Cardiac muscle cell (in vitro differentiated cells and primary cell): ENCODE data around the gene AKIP1. TPM values are rescaled to one million over a fixed set of nuclear protein-coding genes. Genes with fewer than 3 reads are reported as not detected.

Experiments
- DNase-seq, 2 donors: peaks; one replicate each; pipeline versions ENCODE4 v3.0.0 to v3.0.0-alpha.2; 2010 to 2017; ENCODE audit warnings: low read depth in 1 of 2, low spot score in 1 of 2
- H3K27ac ChIP-seq: fragments of 200-600 bp; sonication (generic); 2 replicates; pipeline ENCODE4 v1.5.1; 2016
- H3K27me3 ChIP-seq: fragments of 200-600 bp; sonication (generic); 2 replicates; pipeline ENCODE4 v1.6.0; 2016; ENCODE audit warnings: control low read depth
- H3K36me3 ChIP-seq: fragments of 200-600 bp; sonication (generic); 2 replicates; pipeline ENCODE4 v1.5.1; 2016; ENCODE audit warnings: control low read depth
- H3K4me1 ChIP-seq: fragments of 200-600 bp; sonication (generic); 2 replicates; pipeline ENCODE4 v1.8.1; 2017; ENCODE audit warnings: low read depth, mild to moderate bottlenecking, mixed run types
- H3K4me3 ChIP-seq: fragments of 200-600 bp; sonication (generic); 2 replicates; pipeline ENCODE4 v1.5.1; 2016; ENCODE audit warnings: mild to moderate bottlenecking
- H3K9me3 ChIP-seq: fragments of 200-600 bp; sonication (generic); 2 replicates; pipeline ENCODE4 v1.5.1; 2017; ENCODE audit warnings: low read depth, mild to moderate bottlenecking, control low read depth
- polyA plus RNA-seq: library from polyadenylated mRNA; unstranded; fragments of >200 nt; fragmentation: Nextera tagmentation; extraction: Ambion mirVana; gene quantifications from 2 replicates; pipeline ENCODE4 v1.2.1, GENCODE V29; 2016
- total RNA-seq: library from RNA; depleted of rRNA; stranded (reverse); fragments of >200 nt; gene quantifications from 2 replicates; pipeline ENCODE4 v1.2.3, GENCODE V29; 2016
- TF ChIP-seq, protein P1 (sequence below): IDR thresholded peaks from 2 replicates; pipeline ENCODE4 v1.5.1; 2012; ENCODE audit warnings: low read depth, mild to moderate bottlenecking, low read length

Gene AKIP1
- total and polyA plus RNA-seq, 2 experiments from 2014 or later, result 26.2 to 51.1 TPM

DNA sequence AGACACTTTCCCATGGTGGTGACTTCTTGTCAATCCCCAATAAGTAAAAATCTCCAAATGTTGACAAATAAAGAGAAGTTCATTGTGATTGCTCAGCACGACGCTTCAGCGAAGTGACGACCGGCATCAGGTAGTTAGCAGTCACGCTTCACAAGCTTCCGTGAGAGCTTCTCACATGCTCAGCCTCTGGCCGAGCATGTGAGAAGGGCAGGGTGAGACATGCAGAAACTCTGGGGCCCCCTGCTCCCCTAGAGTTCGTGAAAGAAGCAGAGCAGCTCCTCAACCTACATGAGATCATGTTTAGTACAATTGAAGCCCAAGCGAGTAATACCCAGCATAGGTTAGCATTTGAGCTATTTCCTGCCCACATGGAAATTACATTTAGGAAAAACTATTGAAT lies 26.2 kb downstream of the AKIP1 start:
- H3K9me3 ChIP-seq, result no peaks in the 10 kb centered on the region
- peaks cover 4% of the 10 kb centered on the region for H3K4me1 ChIP-seq
- no peak overlapping the region for H3K4me3 ChIP-seq
- no peak overlapping the region for H3K27ac ChIP-seq
- no peaks in the 10 kb centered on the region for H3K36me3 ChIP-seq
- DNase-seq, result no peak
- no peaks in the 10 kb centered on the region for H3K27me3 ChIP-seq
- TF ChIP-seq, protein P1, sequence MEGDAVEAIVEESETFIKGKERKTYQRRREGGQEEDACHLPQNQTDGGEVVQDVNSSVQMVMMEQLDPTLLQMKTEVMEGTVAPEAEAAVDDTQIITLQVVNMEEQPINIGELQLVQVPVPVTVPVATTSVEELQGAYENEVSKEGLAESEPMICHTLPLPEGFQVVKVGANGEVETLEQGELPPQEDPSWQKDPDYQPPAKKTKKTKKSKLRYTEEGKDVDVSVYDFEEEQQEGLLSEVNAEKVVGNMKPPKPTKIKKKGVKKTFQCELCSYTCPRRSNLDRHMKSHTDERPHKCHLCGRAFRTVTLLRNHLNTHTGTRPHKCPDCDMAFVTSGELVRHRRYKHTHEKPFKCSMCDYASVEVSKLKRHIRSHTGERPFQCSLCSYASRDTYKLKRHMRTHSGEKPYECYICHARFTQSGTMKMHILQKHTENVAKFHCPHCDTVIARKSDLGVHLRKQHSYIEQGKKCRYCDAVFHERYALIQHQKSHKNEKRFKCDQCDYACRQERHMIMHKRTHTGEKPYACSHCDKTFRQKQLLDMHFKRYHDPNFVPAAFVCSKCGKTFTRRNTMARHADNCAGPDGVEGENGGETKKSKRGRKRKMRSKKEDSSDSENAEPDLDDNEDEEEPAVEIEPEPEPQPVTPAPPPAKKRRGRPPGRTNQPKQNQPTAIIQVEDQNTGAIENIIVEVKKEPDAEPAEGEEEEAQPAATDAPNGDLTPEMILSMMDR, result no peak

GRCh38 chr11:8937659-8938058 lies 26.7 kb downstream of the AKIP1 start:
- H3K4me1 ChIP-seq, result peaks cover 4% of the 10 kb centered on the region
- H3K36me3 ChIP-seq, result no peaks in the 10 kb centered on the region
- no peak overlapping the region for H3K4me3 ChIP-seq

GRCh38 chr11:8941341-8942103 lies 30.5 kb downstream of the AKIP1 start:
- H3K27me3 ChIP-seq, result no peaks in the 10 kb centered on the region
- H3K27ac ChIP-seq, result no peak overlapping the region
- no peaks in the 10 kb centered on the region for H3K9me3 ChIP-seq
- no peak for DNase-seq
- H3K36me3 ChIP-seq, result no peaks in the 10 kb centered on the region
- H3K4me1 ChIP-seq, result no peaks in the 10 kb centered on the region
- TF ChIP-seq, protein P1, result no peak
- no peak overlapping the region for H3K4me3 ChIP-seq

More at GRCh38 chr11:8937659-8938058, 26.7 kb downstream of the AKIP1 start:
- TF ChIP-seq, protein P1, result no peak
- Histone ChIP-seq H3K27me3 (no peaks in the 10 kb centered on the region), H3K27ac (no peak overlapping the region), H3K9me3 (no peaks in the 10 kb centered on the region)
- no peak for DNase-seq

DNA sequence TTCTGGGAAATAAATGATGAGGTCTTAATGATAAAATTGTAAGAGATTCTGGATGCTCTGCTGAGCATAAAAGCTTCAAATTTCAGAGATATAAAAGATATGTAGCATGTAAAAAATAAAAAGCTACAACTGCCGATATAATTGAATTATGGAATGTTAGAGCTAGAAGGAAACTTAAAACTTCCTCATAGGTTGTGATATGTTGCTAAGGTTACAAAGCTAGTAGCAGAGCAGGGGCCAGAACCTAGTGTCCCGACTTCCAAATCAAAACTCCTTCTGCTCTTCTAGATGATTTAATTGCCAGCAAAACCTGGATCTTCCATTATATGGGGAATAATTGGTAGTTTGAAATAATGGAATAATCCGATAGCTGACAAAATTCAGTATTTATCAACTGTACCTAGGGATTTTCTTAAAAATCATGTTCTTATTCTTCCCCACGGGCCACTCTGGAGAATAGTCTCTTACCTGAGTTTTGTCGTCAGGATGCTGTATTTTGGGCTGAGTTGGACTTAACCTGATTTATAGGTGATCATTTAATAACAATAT lies 31.6 kb downstream of the AKIP1 start, which contains the start of gene ASCL3:
TSS of gene ASCL3 (minus strand) at position 499 of the 549 bp plus-strand sequence. CDS start 4,855 bp downstream, outside the sequence.
- H3K27me3 ChIP-seq, result no peaks in the 10 kb centered on the region
- H3K9me3 ChIP-seq, result no peaks in the 10 kb centered on the region
- peaks cover 4% of the 10 kb centered on the region for H3K36me3 ChIP-seq
- H3K4me3 ChIP-seq, result no peak within 1 kb of the TSS
- H3K27ac ChIP-seq, result no peak within 1 kb of the TSS
- no peaks in the 10 kb centered on the region for H3K4me1 ChIP-seq
- TF ChIP-seq, protein P1, result no peak
- no peak for DNase-seq

GRCh38 chr11:8947230-8947943 lies 36.4 kb downstream of the AKIP1 start:
- Histone ChIP-seq H3K4me3 (no peak overlapping the region), H3K9me3 (no peaks in the 10 kb centered on the region), H3K27me3 (no peaks in the 10 kb centered on the region), H3K36me3 (peaks cover 13% of the 10 kb centered on the region), H3K4me1 (no peaks in the 10 kb centered on the region), H3K27ac (no peak overlapping the region)
- TF ChIP-seq, protein P1, result no peak
- no peak for DNase-seq
